Adrenal gland (tissue), 5 donors: ENCODE results near the gene SRGAP1.

ENCODE experiments used
- POLR2A ChIP-seq, 2 donors: fragments of 450-650 bp; IDR thresholded peaks; one replicate each; pipeline ENCODE4 v1.6.1; 2017; ENCODE audit warnings: antibody characterized with exemption in 2 of 2, mild to moderate bottlenecking in 2 of 2, moderate library complexity in 1 of 2
- TF ChIP-seq, protein P1 (sequence below), 6 experiments: fragments of 450-650 bp in 4 of 6; fragments of 200-600 bp in 2 of 6; sonication (generic) in 1 of 6; IDR thresholded peaks; 1 replicate in 5 of 6; 2 replicates in 1 of 6; pipeline versions ENCODE4 v1.5.1 to v1.8.0; 2016 to 2021; ENCODE audit warnings: antibody characterized with exemption in 6 of 6, mild to moderate bottlenecking in 2 of 6, moderate library complexity in 1 of 6
- donor health status: DM: no; HTN: no; CAD: no.

GRCh38 chr12:64059685-64060084 is 215.2 kb downstream of the SRGAP1 start:
- TF ChIP-seq, protein P1, sequence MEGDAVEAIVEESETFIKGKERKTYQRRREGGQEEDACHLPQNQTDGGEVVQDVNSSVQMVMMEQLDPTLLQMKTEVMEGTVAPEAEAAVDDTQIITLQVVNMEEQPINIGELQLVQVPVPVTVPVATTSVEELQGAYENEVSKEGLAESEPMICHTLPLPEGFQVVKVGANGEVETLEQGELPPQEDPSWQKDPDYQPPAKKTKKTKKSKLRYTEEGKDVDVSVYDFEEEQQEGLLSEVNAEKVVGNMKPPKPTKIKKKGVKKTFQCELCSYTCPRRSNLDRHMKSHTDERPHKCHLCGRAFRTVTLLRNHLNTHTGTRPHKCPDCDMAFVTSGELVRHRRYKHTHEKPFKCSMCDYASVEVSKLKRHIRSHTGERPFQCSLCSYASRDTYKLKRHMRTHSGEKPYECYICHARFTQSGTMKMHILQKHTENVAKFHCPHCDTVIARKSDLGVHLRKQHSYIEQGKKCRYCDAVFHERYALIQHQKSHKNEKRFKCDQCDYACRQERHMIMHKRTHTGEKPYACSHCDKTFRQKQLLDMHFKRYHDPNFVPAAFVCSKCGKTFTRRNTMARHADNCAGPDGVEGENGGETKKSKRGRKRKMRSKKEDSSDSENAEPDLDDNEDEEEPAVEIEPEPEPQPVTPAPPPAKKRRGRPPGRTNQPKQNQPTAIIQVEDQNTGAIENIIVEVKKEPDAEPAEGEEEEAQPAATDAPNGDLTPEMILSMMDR (IDR thresholded peaks at IDR 0.05) = no peak
- TF ChIP-seq POLR2A (IDR thresholded peaks at IDR 0.05) = no peak
